PC-9 (cell line): ENCODE results near the gene MRTO4.
A peak's percentile ranks its signal among the peaks of the same experiment; 100 is the strongest.

Experiments
- CTCF ChIP-seq: fragments of 200-600 bp; sonication (generic); conservative IDR thresholded peaks from 2 replicates; pipeline ENCODE4 v1.6.1; 2017; ENCODE audit warnings: mixed run types, antibody characterized with exemption, mild to moderate bottlenecking, moderate library complexity
- EZH2 ChIP-seq: fragments of 200-600 bp; sonication (generic); IDR thresholded peaks from 2 replicates; pipeline ENCODE4 v1.8.0; 2017; ENCODE audit warnings: antibody characterized with exemption, low read depth

- TF ChIP-seq EZH2 = no peak
- TF ChIP-seq CTCF = peak; percentile 84
Measured at GRCh38 chr1:19240673-19241538, 10.7 kb upstream of the MRTO4 start.
